Measurements from ENCODE around the gene PLTP. TPM values are rescaled to one million over a fixed set of nuclear protein-coding genes. Genes with fewer than 3 reads are reported as not detected.

The PLTP gene
- total RNA-seq, 4 donors from 2014 or later, result 109 to 342 (median 176) TPM

DNA sequence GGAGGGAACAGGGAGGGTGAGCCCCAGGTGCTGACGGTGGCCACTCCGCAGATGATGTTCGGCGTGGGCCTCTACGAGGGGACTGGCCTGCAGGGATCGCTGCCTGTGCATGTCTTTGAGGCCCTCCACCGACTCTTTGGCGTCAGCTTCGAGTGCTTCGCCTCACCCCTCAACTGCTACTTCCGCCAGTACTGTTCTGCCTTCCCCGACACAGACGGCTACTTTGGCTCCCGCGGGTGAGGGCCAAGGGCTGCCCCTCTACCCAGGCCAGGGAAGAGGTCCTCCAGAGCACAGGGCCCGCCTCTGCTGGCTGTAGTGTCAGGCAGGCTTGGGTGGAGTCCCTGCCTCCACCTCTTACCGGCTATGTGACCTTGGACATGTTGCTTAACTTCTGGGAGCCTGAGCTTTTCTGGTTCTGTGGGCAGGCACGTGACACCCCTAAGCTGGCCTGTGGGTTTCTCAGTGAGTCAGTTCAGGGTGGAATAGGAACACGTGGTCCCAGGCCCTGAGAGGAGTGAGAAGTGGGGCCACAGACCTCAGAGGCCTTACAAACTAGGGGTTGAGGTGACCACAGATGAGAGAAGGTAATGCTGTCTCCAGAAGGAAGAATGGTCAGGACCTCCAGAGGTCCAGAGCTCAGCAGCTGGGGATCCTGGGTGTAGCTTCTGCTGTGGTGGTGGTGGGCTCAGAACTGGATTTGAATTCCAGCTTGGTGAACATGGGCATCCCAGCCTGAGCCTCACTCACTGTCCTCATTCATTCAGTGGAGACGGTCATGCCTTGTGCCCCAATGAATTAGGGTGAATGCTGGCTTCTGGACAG, 34.4 kb upstream of the PLTP start:
- Histone ChIP-seq H3K4me1 (peaks cover 0 to 14% (median 8%) of the 10 kb centered on the region in 4 donors), H3K27ac (replicated peaks in 1 of 4) (peak overlapping the region in 2 of 4 donors; percentile 32 to 74), H3K9me3 (no peaks in the 10 kb centered on the region), H3K4me3 (no peak overlapping the region), H3K36me3 (peaks cover 70 to 100% (median 99%) of the 10 kb centered on the region in 4 donors), H3K27me3 (no peaks in the 10 kb centered on the region)
- peak; percentile 95 for DNase-seq (ENCODE audit: extremely low spot score)
- intact Hi-C loops (cut with DNase I), result no loop called here
- 76% methylated on average over 7 of the region's 20 CpGs for WGBS
- TF ChIP-seq POLR2AphosphoS5 (IDR thresholded peaks at IDR 0.05) (peak; percentile 11 to 60), CTCF (IDR thresholded peaks at IDR 0.05) (no peak), EP300 (IDR thresholded peaks at IDR 0.05) (no peak)

DNA sequence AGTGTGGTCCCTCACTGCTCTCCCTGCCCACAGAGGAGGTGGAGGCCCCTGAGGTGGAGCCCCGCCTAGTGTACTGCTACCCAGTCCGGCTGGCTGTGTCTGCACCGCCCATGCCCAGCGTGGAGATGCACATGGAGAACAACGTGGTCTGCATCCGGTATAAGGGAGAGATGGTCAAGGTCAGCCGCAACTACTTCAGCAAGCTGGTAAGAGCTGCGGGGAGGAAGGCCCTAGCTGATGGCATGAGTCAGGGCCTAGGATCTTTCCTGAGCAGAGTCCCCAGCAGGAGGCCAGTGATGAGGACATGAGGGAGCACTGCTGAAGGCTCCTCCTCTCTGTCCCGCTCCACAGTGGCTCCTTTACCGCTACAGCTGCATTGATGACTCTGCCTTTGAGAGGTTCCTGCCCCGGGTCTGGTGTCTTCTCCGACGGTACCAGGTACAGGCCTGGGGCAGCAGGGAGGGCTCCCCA, 33.8 kb upstream of the PLTP start:
- Histone ChIP-seq H3K9me3 (no peaks in the 10 kb centered on the region), H3K27me3 (no peaks in the 10 kb centered on the region), H3K4me3 (no peak overlapping the region), H3K36me3 (peaks cover 75 to 100% (median 100%) of the 10 kb centered on the region in 4 donors), H3K4me1 (peaks cover 0 to 14% (median 8%) of the 10 kb centered on the region in 4 donors), H3K27ac (replicated peaks in 1 of 4) (peak overlapping the region in 2 of 4 donors; percentile 32 to 74)
- DNase-seq (ENCODE audit: extremely low spot score), result no peak
- intact Hi-C loops (cut with DNase I), result no loop called here
- TF ChIP-seq POLR2AphosphoS5 (IDR thresholded peaks at IDR 0.05) (no peak), EP300 (IDR thresholded peaks at IDR 0.05) (no peak), CTCF (IDR thresholded peaks at IDR 0.05) (no peak)
- 73% methylated on average over 6 of the region's 13 CpGs for WGBS

DNA sequence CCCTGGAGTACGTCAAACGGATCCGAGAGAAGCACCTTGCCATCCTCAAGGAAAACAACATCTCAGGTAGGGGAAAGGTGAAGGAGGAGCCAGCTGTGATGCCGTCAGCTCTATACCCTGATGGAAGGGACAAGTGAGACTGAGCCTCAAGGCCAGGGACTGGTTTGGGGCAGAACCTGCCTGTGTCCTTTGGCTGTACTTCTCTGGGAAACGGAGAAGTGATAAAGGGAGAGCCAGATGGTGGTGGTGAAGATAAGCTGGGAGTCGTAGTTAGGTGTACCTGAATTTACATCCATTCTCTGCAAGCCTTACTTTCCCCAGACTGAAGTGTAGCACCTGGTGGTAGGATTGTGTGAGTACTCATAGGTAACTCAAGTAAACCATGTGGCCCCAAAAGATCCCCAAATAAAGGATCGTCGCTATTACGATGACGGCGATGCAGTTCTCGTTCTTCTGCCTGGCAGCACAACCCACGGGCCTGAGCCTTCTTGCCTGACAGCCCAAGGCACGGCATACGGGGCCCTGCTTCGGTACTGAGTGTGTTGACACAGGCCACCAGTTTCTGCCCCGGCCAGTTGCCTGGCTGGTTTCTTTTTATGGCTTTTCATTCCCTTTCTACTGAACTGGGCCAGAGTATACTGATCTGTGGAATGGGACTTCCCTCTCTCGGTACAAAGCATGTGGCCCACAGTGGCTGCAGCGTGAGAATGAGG, 33.2 kb upstream of the PLTP start:
- Histone ChIP-seq H3K9me3 (no peaks in the 10 kb centered on the region), H3K36me3 (peaks cover 81 to 100% (median 100%) of the 10 kb centered on the region in 4 donors), H3K4me1 (peaks cover 0 to 14% (median 8%) of the 10 kb centered on the region in 4 donors), H3K27ac (replicated peaks in 1 of 4) (peak overlapping the region in 2 of 4 donors; percentile 32 to 74), H3K27me3 (no peaks in the 10 kb centered on the region), H3K4me3 (no peak overlapping the region)
- TF ChIP-seq POLR2A (IDR thresholded peaks at IDR 0.05; ENCODE audit: low read depth) (no peak), EP300 (IDR thresholded peaks at IDR 0.05) (no peak), CTCF (IDR thresholded peaks at IDR 0.05) (no peak), POLR2AphosphoS5 (IDR thresholded peaks at IDR 0.05) (no peak)
- 84% methylated on average over 16 of the region's 19 CpGs for WGBS
- no peak for DNase-seq (ENCODE audit: extremely low spot score)
- intact Hi-C loops (cut with DNase I), result no loop called here

DNA sequence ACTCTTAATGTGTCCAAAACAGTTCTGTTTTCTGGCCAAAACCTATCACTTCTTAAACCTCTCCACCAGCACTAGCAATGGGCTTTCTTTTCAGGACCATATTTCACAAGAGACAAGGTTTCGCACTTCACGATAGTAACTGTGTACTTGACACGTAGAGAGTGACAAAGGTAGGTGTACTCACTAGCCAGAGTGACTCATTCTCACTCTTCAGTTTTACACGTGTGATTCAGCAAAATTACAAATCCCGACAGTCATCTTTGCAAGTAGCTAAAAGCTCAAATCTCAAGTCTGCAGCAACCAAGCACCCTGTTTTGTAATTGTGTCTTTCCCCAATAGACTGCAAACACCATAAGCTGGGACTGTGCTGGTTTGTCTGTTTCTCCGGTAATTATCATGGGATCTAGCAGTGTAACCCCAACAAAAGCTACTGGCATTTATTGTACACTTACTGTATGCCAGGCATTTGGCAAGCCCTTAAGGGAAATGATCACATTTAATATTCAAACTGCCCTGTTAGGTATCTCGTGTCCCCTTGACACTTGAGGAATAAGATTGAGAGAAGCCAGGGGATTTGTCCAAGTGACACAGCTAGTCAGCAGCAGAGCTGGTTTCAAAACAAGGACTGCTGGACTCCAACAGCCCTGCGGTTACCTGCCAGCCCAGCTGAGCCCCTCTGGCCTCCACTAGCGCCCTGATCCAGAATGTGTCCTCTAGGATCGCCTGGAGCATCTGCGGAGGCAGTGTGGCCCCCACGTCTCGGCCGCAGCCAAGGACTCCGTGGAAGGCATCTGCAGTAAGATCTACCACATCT, 32.4 kb upstream of the PLTP start:
- peaks cover 87 to 100% (median 100%) of the 10 kb centered on the region in 4 donors for H3K36me3 ChIP-seq
- no peak for TF ChIP-seq CTCF (IDR thresholded peaks at IDR 0.05)
- TF ChIP-seq POLR2AphosphoS5 (IDR thresholded peaks at IDR 0.05), result no peak
- no peak for TF ChIP-seq POLR2A (IDR thresholded peaks at IDR 0.05; ENCODE audit: low read depth)
- no peak for TF ChIP-seq EP300 (IDR thresholded peaks at IDR 0.05)
- H3K4me3 ChIP-seq, result no peak overlapping the region
- peaks cover 0 to 14% (median 8%) of the 10 kb centered on the region in 4 donors for H3K4me1 ChIP-seq
- 81% methylated on average over 14 of the region's 15 CpGs for WGBS
- intact Hi-C loops (cut with DNase I), result no loop called here
- H3K27ac ChIP-seq (replicated peaks in 1 of 4), result no peak overlapping the region
- no peaks in the 10 kb centered on the region for H3K27me3 ChIP-seq
- no peak for DNase-seq (ENCODE audit: extremely low spot score)
- no peaks in the 10 kb centered on the region for H3K9me3 ChIP-seq
